GM23248 (cell line): ENCODE data around the gene PRDM16. TPM values are rescaled to one million over a fixed set of nuclear protein-coding genes. Genes with fewer than 3 reads are reported as not detected.

ENCODE experiments used
- DNase-seq: peaks from one replicate; pipeline ENCODE4 v3.0.0-alpha.2; 2015
- H2AFZ ChIP-seq: fragments of 200-600 bp; sonication (generic); 2 replicates; pipeline ENCODE4 v1.6.1; 2016; ENCODE audit warnings: antibody characterized with exemption
- H3F3A ChIP-seq: fragments of 200-600 bp; sonication (generic); 2 replicates; pipeline ENCODE4 v1.6.1; 2016; ENCODE audit warnings: mild to moderate bottlenecking, antibody characterized with exemption, mixed run types; ENCODE audit not compliant: insufficient read depth
- H3K27ac ChIP-seq: fragments of 200-600 bp; sonication (generic); 2 replicates; pipeline ENCODE4 v1.5.1; 2016; ENCODE audit warnings: mild to moderate bottlenecking
- H3K27me3 ChIP-seq: fragments of 200-600 bp; sonication (generic); replicated peaks from 2 replicates; pipeline ENCODE4 v1.6.1; 2016; ENCODE audit warnings: mild to moderate bottlenecking; ENCODE audit not compliant: insufficient read depth
- H3K36me3 ChIP-seq: fragments of 200-600 bp; sonication (generic); 2 replicates; pipeline ENCODE4 v1.6.1; 2016; ENCODE audit warnings: low read depth, mild to moderate bottlenecking
- H3K4me1 ChIP-seq: fragments of 200-600 bp; sonication (generic); 2 replicates; pipeline ENCODE4 v1.6.1; 2016; ENCODE audit warnings: mild to moderate bottlenecking; ENCODE audit not compliant: insufficient read depth
- H3K4me2 ChIP-seq: fragments of 200-600 bp; sonication (generic); one replicate; pipeline ENCODE4 v1.6.1; 2016; ENCODE audit warnings: mild to moderate bottlenecking; ENCODE audit not compliant: unreplicated experiment
- H3K4me3 ChIP-seq: fragments of 200-600 bp; sonication (generic); 2 replicates; pipeline ENCODE4 v1.5.1; 2016; ENCODE audit warnings: mild to moderate bottlenecking
- H3K79me2 ChIP-seq: fragments of 200-600 bp; sonication (generic); 2 replicates; pipeline ENCODE4 v1.6.1; 2016; ENCODE audit warnings: mild to moderate bottlenecking; ENCODE audit not compliant: insufficient read depth
- H3K9ac ChIP-seq: fragments of 200-600 bp; sonication (generic); 2 replicates; pipeline ENCODE4 v1.6.1; 2016; ENCODE audit warnings: mild to moderate bottlenecking
- H3K9me2 ChIP-seq: fragments of 200-600 bp; sonication (generic); 2 replicates; pipeline ENCODE4 v1.6.1; 2016; ENCODE audit warnings: mixed run types, mild to moderate bottlenecking, moderate library complexity; ENCODE audit not compliant: insufficient read depth
- H3K9me3 ChIP-seq: fragments of 200-600 bp; sonication (generic); one replicate; pipeline ENCODE4 v1.6.1; 2017; ENCODE audit warnings: low read depth
- H4K20me1 ChIP-seq: fragments of 200-600 bp; sonication (generic); 2 replicates; pipeline ENCODE4 v1.6.0; 2016; ENCODE audit not compliant: insufficient read depth
- EZH2 ChIP-seq: fragments of 200-600 bp; sonication (generic); IDR thresholded peaks from 2 replicates; pipeline ENCODE4 v1.6.1; 2018; ENCODE audit warnings: antibody characterized with exemption, mild to moderate bottlenecking; ENCODE audit not compliant: insufficient read depth, poor library complexity, severe bottlenecking
- EZH2phosphoT487 ChIP-seq: fragments of 200-600 bp; sonication (generic); IDR thresholded peaks from 2 replicates; pipeline ENCODE4 v1.6.1; 2018; ENCODE audit warnings: antibody characterized with exemption, moderate library complexity, mild to moderate bottlenecking, low read depth; ENCODE audit not compliant: insufficient read depth
- WGBS, 2 experiments: methylation state at CpG; one replicate each; pipeline ENCODE4 v1.1.6; 2015 to 2017; ENCODE audit warnings: low lambda C conversion rate in 2 of 2, low coverage in 1 of 2; ENCODE audit errors: missing lambda C conversion rate in 2 of 2; 5-methylcytosine and 5-hydroxymethylcytosine counted together
- in situ Hi-C: fragments of 300-500 bp; cut with MboI; formaldehyde crosslinking; loops from 2 replicates; pipeline ENCODE4 v1.15.0; 2020
- polyA plus RNA-seq: library from polyadenylated mRNA; unstranded; fragments of >200 nt; fragmentation: Nextera tagmentation; extraction: Ambion mirVana; gene quantifications from 2 replicates; pipeline ENCODE4 v1.2.1, GENCODE V29; 2016
- total RNA-seq: library from RNA; depleted of rRNA; stranded (reverse); fragments of >200 nt; shearing (Covaris generic); gene quantifications from 2 replicates; pipeline ENCODE4 v1.2.3, GENCODE V29; 2014

PRDM16 gene
- total and polyA plus RNA-seq, 2 experiments from 2014 or later, result 0.18 TPM; not detected in 1

GRCh38 chr1:3457910-3458883 lies 389.2 kb downstream of the PRDM16 start:
- WGBS, 2 experiments, result 33 to 36% methylated on average over 17 to 18 of the region's 18 CpGs

GRCh38 chr1:3459051-3459908 lies 390.3 kb downstream of the PRDM16 start:
- 72 to 74% methylated on average over 24 of the region's 24 CpGs for WGBS, 2 experiments
- no peaks in the 10 kb centered on the region for H3K9me3 ChIP-seq
- H3F3A ChIP-seq, result no peaks in the 10 kb centered on the region
- no peak overlapping the region for H3K9ac ChIP-seq
- TF ChIP-seq EZH2phosphoT487, result no peak
- H3K9me2 ChIP-seq, result no peaks in the 10 kb centered on the region
- no peaks in the 10 kb centered on the region for H4K20me1 ChIP-seq
- no peaks in the 10 kb centered on the region for H3K4me1 ChIP-seq
- H3K79me2 ChIP-seq, result no peaks in the 10 kb centered on the region
- DNase-seq, result no peak
- no peaks in the 10 kb centered on the region for H3K36me3 ChIP-seq
- H3K4me3 ChIP-seq, result no peak overlapping the region
- H3K27ac ChIP-seq, result no peak overlapping the region
- no peak overlapping the region for H3K4me2 ChIP-seq
- H2AFZ ChIP-seq, result no peak overlapping the region
- peaks cover 17% of the 10 kb centered on the region for H3K27me3 ChIP-seq
- in situ Hi-C loops, result no loop called here

More at GRCh38 chr1:3457910-3458883, 389.2 kb downstream of the PRDM16 start:
- Histone ChIP-seq H3K4me3 (no peak overlapping the region), H3K79me2 (no peaks in the 10 kb centered on the region), H3F3A (no peaks in the 10 kb centered on the region), H3K9me2 (no peaks in the 10 kb centered on the region), H3K4me2 (no peak overlapping the region), H3K9me3 (no peaks in the 10 kb centered on the region), H3K36me3 (no peaks in the 10 kb centered on the region), H3K27ac (no peak overlapping the region), H2AFZ (no peak overlapping the region), H3K4me1 (no peaks in the 10 kb centered on the region), H3K9ac (no peak overlapping the region), H4K20me1 (no peaks in the 10 kb centered on the region), H3K27me3 (peaks cover 26% of the 10 kb centered on the region)
- no peak for DNase-seq
- TF ChIP-seq EZH2phosphoT487, result no peak
- TF ChIP-seq EZH2, result no peak
- in situ Hi-C loops, result no loop called here

GRCh38 chr1:3459940-3460671 lies 391.1 kb downstream of the PRDM16 start:
- Histone ChIP-seq H3K4me3 (no peak overlapping the region), H3K27me3 (peaks cover 12% of the 10 kb centered on the region), H3K4me2 (no peak overlapping the region), H4K20me1 (no peaks in the 10 kb centered on the region), H3F3A (no peaks in the 10 kb centered on the region), H3K9me3 (no peaks in the 10 kb centered on the region), H3K9me2 (no peaks in the 10 kb centered on the region), H3K79me2 (no peaks in the 10 kb centered on the region), H2AFZ (no peak overlapping the region), H3K4me1 (no peaks in the 10 kb centered on the region), H3K36me3 (no peaks in the 10 kb centered on the region), H3K9ac (no peak overlapping the region), H3K27ac (no peak overlapping the region)
- no peak for DNase-seq
- in situ Hi-C loops, result no loop called here
- no peak for TF ChIP-seq EZH2
- no peak for TF ChIP-seq EZH2phosphoT487
- 77 to 78% methylated on average over 23 of the region's 23 CpGs for WGBS, 2 experiments

- no peak overlapping the region for H3K9ac ChIP-seq
- no peaks in the 10 kb centered on the region for H3K9me2 ChIP-seq
- TF ChIP-seq EZH2phosphoT487, result no peak
- TF ChIP-seq EZH2, result no peak
- no peaks in the 10 kb centered on the region for H4K20me1 ChIP-seq
- DNase-seq, result no peak
- no peak overlapping the region for H3K4me3 ChIP-seq
- H3K27me3 ChIP-seq, result 0 out of 2 replicates have a peak, but pooled peaks cover 6% of the 10 kb centered on the region
- H3K4me1 ChIP-seq, result no peaks in the 10 kb centered on the region
- no peak overlapping the region for H3K27ac ChIP-seq
- H3K9me3 ChIP-seq, result no peaks in the 10 kb centered on the region
- 75 to 79% methylated on average over 13 to 14 of the region's 14 CpGs for WGBS, 2 experiments
- no peak overlapping the region for H3K4me2 ChIP-seq
- no peaks in the 10 kb centered on the region for H3F3A ChIP-seq
- in situ Hi-C loops, result no loop called here
- no peak overlapping the region for H2AFZ ChIP-seq
- no peaks in the 10 kb centered on the region for H3K79me2 ChIP-seq
- no peaks in the 10 kb centered on the region for H3K36me3 ChIP-seq
Observed at GRCh38 chr1:3460672-3461131, 391.7 kb downstream of the PRDM16 start.
